Kidney (tissue), 14 donors: ENCODE results near the gene CCDC28B. TPM values are rescaled to one million over a fixed set of nuclear protein-coding genes. Genes with fewer than 3 reads are reported as not detected.

ENCODE experiments used
- DNase-seq, 5 donors: peaks; one replicate each; pipeline ENCODE4 v3.0.0-alpha.2; 2013 to 2020
- FAIRE-seq: peaks from 2 replicates; lab custom pipeline; 2012; peaks lifted over from hg19 to GRCh38; lab: Jason Lieb, UNC
- H3K27ac ChIP-seq, 2 donors: one replicate each; pipeline ENCODE4 v1.7.0; 2013; ENCODE audit warnings: low read depth in 2 of 2, low read length in 2 of 2, inconsistent platforms in 1 of 2
- H3K27me3 ChIP-seq: one replicate; pipeline ENCODE4 v1.7.1; 2013; ENCODE audit warnings: low read length, inconsistent platforms; ENCODE audit not compliant: control insufficient read depth, insufficient read depth
- H3K36me3 ChIP-seq, 3 donors: one replicate each; pipeline versions ENCODE4 v1.7.0 to v1.7.1; 2013; ENCODE audit warnings: low read length in 3 of 3, control low read depth in 1 of 3, inconsistent platforms in 1 of 3; ENCODE audit not compliant: insufficient read depth in 3 of 3, control insufficient read depth in 2 of 3
- H3K4me1 ChIP-seq, 3 donors: one replicate each; pipeline versions ENCODE4 v1.7.0 to v1.7.1; 2013; ENCODE audit warnings: low read length in 3 of 3, inconsistent platforms in 1 of 3, low read depth in 1 of 3; ENCODE audit not compliant: control insufficient read depth in 2 of 3, insufficient read depth in 2 of 3
- H3K4me3 ChIP-seq, 3 donors: one replicate each; pipeline versions ENCODE4 v1.7.0 to v1.8.1; 2013; ENCODE audit warnings: low read length in 3 of 3, control low read depth in 1 of 3, inconsistent platforms in 1 of 3
- H3K9ac ChIP-seq, 3 donors: one replicate each; pipeline versions ENCODE4 v1.7.0 to v1.7.1; 2013; ENCODE audit warnings: low read length in 3 of 3, control low read depth in 1 of 3, inconsistent platforms in 1 of 3
- H3K9me3 ChIP-seq, 3 donors: one replicate each; pipeline versions ENCODE4 v1.7.0 to v1.7.1; 2013; ENCODE audit warnings: low read length in 3 of 3, control low read depth in 1 of 3, inconsistent platforms in 1 of 3; ENCODE audit not compliant: control insufficient read depth in 2 of 3, insufficient read depth in 1 of 3
- intact Hi-C: fragments of 100-400 bp; cut with DNase I; formaldehyde crosslinking; loops from one replicate; pipeline ENCODE4 v1.11.1; 2022
- polyA plus RNA-seq: library from polyadenylated mRNA; stranded (reverse); fragments of 350-450 nt; fragmentation: Illumina TruSeq; extraction: RNeasy Lipid Tissue Mini Kit (QIAGEN cat#74804); gene quantifications from one replicate; pipeline ENCODE4 v1.2.3, GENCODE V29; 2014; ENCODE audit warnings: low read depth, low replicate concordance; ENCODE audit not compliant: insufficient read depth
- total RNA-seq: library from RNA; stranded (reverse); fragmentation: NEBNext Ultra II Directional; extraction: Animal tissue kit (Norgen Biotek cat#: 25700); gene quantifications from one replicate; pipeline ENCODE4 v1.2.1, GENCODE V29; 2021
- TF ChIP-seq, protein P1 (sequence below): IDR thresholded peaks from 3 replicates; pipeline ENCODE4 v1.5.1; 2012; ENCODE audit warnings: mild to moderate bottlenecking, moderate library complexity, borderline replicate concordance; ENCODE audit not compliant: insufficient read depth; ENCODE audit errors: extremely low read depth
- donor health status: control.
- donor health status: control.
- donor health status: control.
- donor health status: control.
- donor health status: control.
- donor health status: DM: yes; HTN: yes; CAD: no.
- donor health status: Normal renal cell carcinoma (clear cell type).

CCDC28B gene
- total and polyA plus RNA-seq, 2 donors from 2014 or later: 4.0 to 25.4 TPM

DNA sequence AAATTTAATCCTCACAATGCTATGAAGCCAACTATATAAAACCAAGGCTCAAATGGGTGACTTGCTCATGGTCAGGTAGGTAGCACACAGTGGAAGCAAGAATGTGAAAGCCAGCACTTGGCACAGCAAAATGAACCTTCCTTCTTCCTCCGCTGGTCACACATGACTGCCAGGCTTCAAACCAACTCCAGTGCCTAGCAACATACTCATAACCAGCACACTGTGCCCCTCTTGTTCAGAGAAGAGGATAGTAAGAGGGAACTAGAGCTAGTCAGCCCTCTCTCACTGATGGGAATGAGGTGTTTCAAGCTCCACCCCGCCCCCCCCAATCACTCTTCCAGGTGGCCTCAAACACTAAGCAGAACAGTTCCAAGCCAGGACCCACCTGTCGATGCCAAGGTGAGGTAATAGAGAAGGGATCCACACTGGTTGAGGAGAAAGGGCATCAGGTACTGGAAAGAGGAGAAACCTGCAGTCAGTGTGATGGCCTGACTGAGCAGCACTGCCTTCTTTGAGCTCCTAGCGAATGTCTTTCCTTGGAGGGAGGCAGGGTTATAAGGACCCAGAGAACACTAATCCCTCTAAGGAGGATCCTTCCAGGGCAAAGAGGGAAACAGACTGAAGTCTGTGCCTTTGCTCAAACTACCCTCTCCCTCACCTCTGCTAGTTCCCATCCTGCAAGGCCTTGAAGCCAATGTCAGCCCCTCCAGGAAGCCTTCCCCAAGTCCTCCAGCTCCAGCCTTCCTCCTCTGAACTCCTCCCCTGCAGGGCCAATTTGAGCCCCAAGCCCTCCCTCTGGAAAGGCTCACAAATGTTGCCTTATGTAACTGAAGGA lies 20.6 kb downstream of the CCDC28B start:
- H3K9ac ChIP-seq: peak overlapping the region; percentile 55 to 94 (median 71)
- no peak for FAIRE-seq

DNA sequence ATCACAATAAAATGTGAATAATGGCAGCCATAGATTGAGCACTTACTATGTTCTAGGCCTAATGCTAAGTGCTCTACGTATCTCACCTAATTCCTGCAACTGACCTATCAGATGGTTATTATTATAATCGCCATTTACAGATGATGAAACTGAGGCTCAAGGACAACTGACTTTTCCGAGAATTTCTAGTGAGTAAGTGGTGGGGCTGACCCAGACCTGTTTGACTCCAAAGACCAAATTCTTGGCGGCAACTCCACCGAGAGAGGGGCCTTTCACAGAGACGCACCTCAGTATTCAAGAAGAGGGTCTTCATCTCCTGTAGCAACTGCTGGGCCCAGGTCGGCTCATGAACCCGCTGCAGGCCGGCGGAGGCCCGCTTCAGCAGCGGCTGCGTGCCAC lies 21.2 kb downstream of the CCDC28B start:
- no peaks in the 10 kb centered on the region for H3K27me3 ChIP-seq
- no peak for DNase-seq
- intact Hi-C loops: no loop called here
- FAIRE-seq: no peak
- H3K9ac ChIP-seq: peak overlapping the region; percentile 55 to 94 (median 71)
- peak overlapping the region; percentile 20 to 92 for H3K27ac ChIP-seq
- H3K4me3 ChIP-seq: peak overlapping the region; percentile 94 to 99 (median 97)
- peaks cover 4 to 24% (median 20%) of the 10 kb centered on the region in 3 donors for H3K36me3 ChIP-seq
- no peaks in the 10 kb centered on the region for H3K9me3 ChIP-seq
- TF ChIP-seq, protein P1, sequence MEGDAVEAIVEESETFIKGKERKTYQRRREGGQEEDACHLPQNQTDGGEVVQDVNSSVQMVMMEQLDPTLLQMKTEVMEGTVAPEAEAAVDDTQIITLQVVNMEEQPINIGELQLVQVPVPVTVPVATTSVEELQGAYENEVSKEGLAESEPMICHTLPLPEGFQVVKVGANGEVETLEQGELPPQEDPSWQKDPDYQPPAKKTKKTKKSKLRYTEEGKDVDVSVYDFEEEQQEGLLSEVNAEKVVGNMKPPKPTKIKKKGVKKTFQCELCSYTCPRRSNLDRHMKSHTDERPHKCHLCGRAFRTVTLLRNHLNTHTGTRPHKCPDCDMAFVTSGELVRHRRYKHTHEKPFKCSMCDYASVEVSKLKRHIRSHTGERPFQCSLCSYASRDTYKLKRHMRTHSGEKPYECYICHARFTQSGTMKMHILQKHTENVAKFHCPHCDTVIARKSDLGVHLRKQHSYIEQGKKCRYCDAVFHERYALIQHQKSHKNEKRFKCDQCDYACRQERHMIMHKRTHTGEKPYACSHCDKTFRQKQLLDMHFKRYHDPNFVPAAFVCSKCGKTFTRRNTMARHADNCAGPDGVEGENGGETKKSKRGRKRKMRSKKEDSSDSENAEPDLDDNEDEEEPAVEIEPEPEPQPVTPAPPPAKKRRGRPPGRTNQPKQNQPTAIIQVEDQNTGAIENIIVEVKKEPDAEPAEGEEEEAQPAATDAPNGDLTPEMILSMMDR: no peak
- peaks cover 6 to 28% (median 22%) of the 10 kb centered on the region in 3 donors for H3K4me1 ChIP-seq

More for the DNA sequence above, 20.6 kb downstream of the CCDC28B start:
- Histone ChIP-seq H3K27ac (peak overlapping the region; percentile 20 to 92), H3K4me1 (peaks cover 6 to 28% (median 22%) of the 10 kb centered on the region in 3 donors), H3K9me3 (no peaks in the 10 kb centered on the region), H3K4me3 (peak overlapping the region; percentile 94 to 99 (median 97)), H3K27me3 (no peaks in the 10 kb centered on the region), H3K36me3 (peaks cover 4 to 26% (median 17%) of the 10 kb centered on the region in 3 donors)
- TF ChIP-seq, protein P1: no peak
- peak in 3 of 5 donors; percentile 57 to 69 (median 62) for DNase-seq
- intact Hi-C loops: no loop called here

DNA sequence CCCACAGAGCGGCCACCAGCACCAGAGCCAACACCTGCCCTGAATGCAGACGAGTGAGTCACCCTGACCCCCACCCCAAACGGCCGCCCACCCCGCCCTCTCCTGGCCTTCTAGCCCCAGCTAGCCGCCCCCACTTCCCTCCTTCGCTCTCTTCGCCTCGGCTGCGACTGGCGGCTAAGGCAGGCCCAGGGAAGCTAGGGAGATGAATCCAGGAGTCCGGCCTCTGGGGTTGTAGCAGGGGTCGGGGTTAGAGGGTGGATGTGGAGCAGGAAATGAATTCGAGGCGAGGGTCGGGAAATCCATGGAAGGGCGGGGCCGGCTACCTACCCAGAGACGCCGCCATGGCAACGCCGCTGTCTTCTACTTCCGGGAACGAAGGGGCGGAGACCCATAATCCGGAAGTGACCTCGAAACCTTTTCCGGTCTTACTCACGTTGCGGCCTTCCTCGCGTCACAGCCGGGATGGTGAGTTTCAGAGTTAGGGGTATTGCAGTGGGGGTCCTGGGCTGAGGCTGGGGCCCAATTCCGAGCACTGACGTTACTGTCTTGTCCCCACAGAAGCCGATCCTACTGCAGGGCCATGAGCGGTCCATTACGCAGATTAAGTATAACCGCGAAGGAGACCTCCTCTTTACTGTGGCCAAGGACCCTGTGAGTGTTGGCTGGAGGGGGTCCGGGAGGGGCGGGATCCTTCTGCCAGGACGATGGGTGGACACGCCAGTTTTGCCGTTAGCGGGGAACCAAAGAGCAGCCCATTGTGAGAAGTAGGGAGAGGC lies 21.8 kb downstream of the CCDC28B start, which contains the start of the genes EIF3I and TMEM234:
Gene EIF3I (plus strand): TSS at position 428 of the 776 bp plus-strand sequence. CDS start 35 bp downstream, at position 463.
Gene TMEM234 (minus strand): TSS at position 374 of the 776 bp plus-strand sequence. CDS start 31 bp downstream, at position 343.
- TF ChIP-seq, protein P1: no peak
- peaks cover 4 to 18% (median 18%) of the 10 kb centered on the region in 3 donors for H3K36me3 ChIP-seq
- H3K9me3 ChIP-seq: no peaks in the 10 kb centered on the region
- H3K4me3 ChIP-seq: peak within 1 kb of the TSS; percentile 94 to 99 (median 97)
- no peaks in the 10 kb centered on the region for H3K27me3 ChIP-seq
- H3K9ac ChIP-seq: peak within 1 kb of the TSS; percentile 94 to 97 (median 97)
- peaks cover 6 to 28% (median 22%) of the 10 kb centered on the region in 3 donors for H3K4me1 ChIP-seq
- peak; percentile 95 to 98 (median 96) for DNase-seq
- peak; percentile 37 for FAIRE-seq
- intact Hi-C loops: no loop called here
- peak within 1 kb of the TSS; percentile 92 to 95 for H3K27ac ChIP-seq
